ENCODE results near the gene THRA. TPM values are rescaled to one million over a fixed set of nuclear protein-coding genes. Genes with fewer than 3 reads are reported as not detected.

The THRA gene
- total RNA-seq, 1 experiment from 2014 or later: 10.1 TPM

- Histone ChIP-seq H3K79me1 (ENCODE audit: insufficient read depth, low read depth, low read length, poor library complexity, severe bottlenecking) (no peaks in the 10 kb centered on the region), H2BK12ac (ENCODE audit: insufficient read length, low read depth, low read length) (no peak overlapping the region), H4K5ac (ENCODE audit: insufficient read length, low read depth, low read length) (no peak overlapping the region), H2BK15ac (ENCODE audit: low read depth, low read length) (no peak overlapping the region), H3K23me2 (ENCODE audit: insufficient read length, low read depth, low read length, poor library complexity, severe bottlenecking) (no peaks in the 10 kb centered on the region), H2AFZ (ENCODE audit: low read length) (no peak overlapping the region), H3K4me1 (ENCODE audit: insufficient read depth, low read length) (peaks cover 4% of the 10 kb centered on the region; the same call in 1 of the 2 replicates), H3K79me2 (ENCODE audit: insufficient read depth, low read length) (no peaks in the 10 kb centered on the region), H3K23ac (ENCODE audit: insufficient read length, low read depth, low read length) (no peak overlapping the region), H3K27me3 (ENCODE audit: insufficient read depth, low read length) (no peaks in the 10 kb centered on the region), H3K9ac (ENCODE audit: extremely low read depth, insufficient read length, low read length) (no peak overlapping the region), H3K18ac (ENCODE audit: insufficient read length, low read depth, low read length) (no peak overlapping the region), H3K4ac (ENCODE audit: low read depth, low read length) (no peak overlapping the region), H3K27ac (ENCODE audit: insufficient read length, low read depth, low read length) (no peak overlapping the region), H4K20me1 (ENCODE audit: control insufficient read depth, insufficient read depth, insufficient read length) (no peaks in the 10 kb centered on the region), H2BK120ac (ENCODE audit: low read depth, low read length, poor library complexity, severe bottlenecking) (no peak overlapping the region), H3K14ac (ENCODE audit: insufficient read depth, low read length) (no peak overlapping the region), H4K8ac (replicated peaks; ENCODE audit: insufficient read length, low read depth, low read length) (no peak overlapping the region), H3K56ac (ENCODE audit: insufficient read length, low read depth, low read length) (no peak overlapping the region), H3T11ph (ENCODE audit: low read length) (no peak overlapping the region), H2AK5ac (ENCODE audit: insufficient read length, low read length) (no peak overlapping the region), H2BK20ac (ENCODE audit: low read depth, low read length, poor library complexity, severe bottlenecking) (no peak overlapping the region), H3K4me2 (ENCODE audit: insufficient read depth, insufficient read length, low read length) (no peak overlapping the region), H2BK5ac (ENCODE audit: insufficient read length, low read length) (no peak overlapping the region), H3K9me3 (ENCODE audit: control insufficient read depth, low read depth, low read length) (no peaks in the 10 kb centered on the region), H4K91ac (ENCODE audit: insufficient read length, low read depth, low read length) (no peak overlapping the region)
- peaks cover 26 to 48% of the 10 kb centered on the region in 2 experiments for H3K4me1 Mint-ChIP-seq
- H3K27ac Mint-ChIP-seq: no peak overlapping the region
- peaks cover 0 to 6% of the 10 kb centered on the region in 2 experiments; a peak in 1 of 5 replicates for H3K9me3 Mint-ChIP-seq
- no peak overlapping the region for H3K4me3 Mint-ChIP-seq
- DNase-seq: no peak
- peaks cover 2 to 6% (median 5%) of the 10 kb centered on the region in 3 experiments; a peak in 6 of 7 replicates for H3K36me3 Mint-ChIP-seq (ENCODE audit: insufficient read depth in 1 of 3, low read depth in 3 of 3)
- TF ChIP-seq CTCF (conservative IDR thresholded peaks at IDR 0.05): no peak
- H3K27me3 Mint-ChIP-seq (ENCODE audit: low read depth): peaks cover 3% of the 10 kb centered on the region
- no CpG with 5 or more reads among the region's 18 CpGs for WGBS (ENCODE audit: extremely low coverage, insufficient read length, low lambda C conversion rate)
These were observed 48.3 kb upstream of the THRA start for GRCh38 chr17:40014375-40014980.
